Neural progenitor cell (in vitro differentiated cells): ENCODE data around the gene UBR3. TPM values are rescaled to one million over a fixed set of nuclear protein-coding genes. Genes with fewer than 3 reads are reported as not detected.
A peak's percentile ranks its signal among the peaks of the same experiment; 100 is the strongest.
"Not testable (repeated sequence)": the region's sequence is repeated elsewhere in the genome, so short reads cannot be mapped to it uniquely, and the experiment has no call there.

ENCODE experiments used
- DNase-seq: peaks from one replicate; pipeline ENCODE4 v3.0.0-alpha.2; 2016; ENCODE audit warnings: low spot score
- H2AFZ ChIP-seq: fragments of 200-600 bp; sonication (generic); replicated peaks from 2 replicates; pipeline ENCODE4 v1.6.1; 2016; ENCODE audit warnings: antibody characterized with exemption
- H3F3A ChIP-seq: fragments of 200-600 bp; sonication (generic); 2 replicates; pipeline ENCODE4 v1.6.1; 2016; ENCODE audit warnings: antibody characterized with exemption, low read depth
- H3K27ac ChIP-seq: fragments of 200-600 bp; sonication (generic); 2 replicates; pipeline ENCODE4 v1.5.1; 2016; ENCODE audit warnings: mild to moderate bottlenecking
- H3K27me3 ChIP-seq: fragments of 200-600 bp; sonication (generic); 2 replicates; pipeline ENCODE4 v1.6.1; 2016; ENCODE audit warnings: mild to moderate bottlenecking, moderate library complexity
- H3K36me3 ChIP-seq: fragments of 200-600 bp; sonication (generic); 2 replicates; pipeline ENCODE4 v1.5.1; 2016
- H3K4me1 ChIP-seq: fragments of 200-600 bp; sonication (generic); 2 replicates; pipeline ENCODE4 v1.6.1; 2016; ENCODE audit warnings: mixed run types
- H3K4me2 ChIP-seq: fragments of 200-600 bp; sonication (generic); 2 replicates; pipeline ENCODE4 v1.6.1; 2016
- H3K4me3 ChIP-seq: fragments of 200-600 bp; sonication (generic); 2 replicates; pipeline ENCODE4 v1.5.1; 2016
- H3K79me2 ChIP-seq: fragments of 200-600 bp; sonication (generic); 2 replicates; pipeline ENCODE4 v1.6.1; 2016; ENCODE audit warnings: low read depth
- H3K9ac ChIP-seq: fragments of 200-600 bp; sonication (generic); 2 replicates; pipeline ENCODE4 v1.6.1; 2016
- H3K9me3 ChIP-seq: fragments of 200-600 bp; sonication (generic); 2 replicates; pipeline ENCODE4 v1.5.1; 2016; ENCODE audit warnings: low read depth
- H4K20me1 ChIP-seq: fragments of 200-600 bp; sonication (generic); 2 replicates; pipeline ENCODE4 v1.6.1; 2016; ENCODE audit warnings: low read depth
- H3K27ac Mint-ChIP-seq: 3 replicates; pipeline ENCODE4 v1.8.0; 2021; ENCODE audit warnings: mixed read lengths
- H3K27me3 Mint-ChIP-seq: 2 replicates; pipeline ENCODE4 v1.8.0; 2022; ENCODE audit warnings: low read depth, mild to moderate bottlenecking, inconsistent platforms, moderate library complexity, mixed read lengths; ENCODE audit not compliant: insufficient read depth
- H3K36me3 Mint-ChIP-seq: 3 replicates; pipeline ENCODE4 v1.8.0; 2021; ENCODE audit warnings: mixed read lengths
- H3K4me1 Mint-ChIP-seq: 3 replicates; pipeline ENCODE4 v1.8.0; 2021; ENCODE audit warnings: mixed read lengths
- H3K4me3 Mint-ChIP-seq: 3 replicates; pipeline ENCODE4 v1.8.0; 2021; ENCODE audit warnings: mild to moderate bottlenecking, moderate library complexity, mixed read lengths
- H3K9me3 Mint-ChIP-seq: 3 replicates; pipeline ENCODE4 v1.8.0; 2020; ENCODE audit warnings: mixed read lengths
- CTCF ChIP-seq: fragments of 200-600 bp; sonication (generic); IDR thresholded peaks from 2 replicates; pipeline ENCODE4 v1.5.1; 2017; ENCODE audit warnings: antibody characterized with exemption, mild to moderate bottlenecking
- EZH2 ChIP-seq: fragments of 200-600 bp; sonication (generic); IDR thresholded peaks from 2 replicates; pipeline ENCODE4 v1.6.1; 2017; ENCODE audit warnings: antibody characterized with exemption, mild to moderate bottlenecking, moderate library complexity
- EZH2phosphoT487 ChIP-seq: fragments of 200-600 bp; sonication (generic); IDR thresholded peaks from 2 replicates; pipeline ENCODE4 v1.6.1; 2017; ENCODE audit warnings: antibody characterized with exemption
- total RNA-seq: library from RNA; depleted of rRNA; stranded (reverse); fragments of >200 nt; gene quantifications from 2 replicates; pipeline ENCODE4 v1.2.3, GENCODE V29; 2015; ENCODE audit warnings: low replicate concordance

Gene UBR3
- total RNA-seq, 1 donor from 2014 or later = 31.7 TPM

GRCh38 chr2:169867579-169867978, 40.3 kb downstream of the UBR3 start:
- H3K36me3 ChIP-seq = no peaks in the 10 kb centered on the region
- H3K27ac ChIP-seq = no peak overlapping the region
- Mint-ChIP-seq H3K27ac (no peak overlapping the region), H3K4me3 (no peak overlapping the region), H3K4me1 (peaks cover 8% of the 10 kb centered on the region), H3K27me3 (no peaks in the 10 kb centered on the region), H3K9me3 (peaks cover 3% of the 10 kb centered on the region), H3K36me3 (peaks cover 9% of the 10 kb centered on the region)
- no peak overlapping the region for H3K4me3 ChIP-seq
- no peaks in the 10 kb centered on the region for H3K27me3 ChIP-seq
- H3K4me1 ChIP-seq = peaks cover 5% of the 10 kb centered on the region
- H3K79me2 ChIP-seq = peaks cover 42% of the 10 kb centered on the region
- TF ChIP-seq EZH2 = no peak
- no peak for TF ChIP-seq EZH2phosphoT487
- TF ChIP-seq CTCF = no peak
- DNase-seq = no peak
- no peaks in the 10 kb centered on the region for H4K20me1 ChIP-seq
- no peak overlapping the region for H2AFZ ChIP-seq
- H3K4me2 ChIP-seq = no peak overlapping the region
- no peaks in the 10 kb centered on the region for H3K9me3 ChIP-seq
- peaks cover 6% of the 10 kb centered on the region for H3F3A ChIP-seq
- H3K9ac ChIP-seq = no peak overlapping the region

GRCh38 chr2:169868951-169869350, 41.7 kb downstream of the UBR3 start:
- Histone ChIP-seq H2AFZ (no peak overlapping the region), H3K79me2 (peaks cover 32% of the 10 kb centered on the region), H3K4me2 (no peak overlapping the region), H4K20me1 (no peaks in the 10 kb centered on the region), H3K4me3 (no peak overlapping the region), H3K9me3 (no peaks in the 10 kb centered on the region), H3K27ac (peak overlapping the region; percentile 29), H3K4me1 (no peaks in the 10 kb centered on the region), H3K9ac (no peak overlapping the region), H3F3A (peaks cover 6% of the 10 kb centered on the region), H3K27me3 (no peaks in the 10 kb centered on the region), H3K36me3 (no peaks in the 10 kb centered on the region)
- Mint-ChIP-seq H3K9me3 (peaks cover 3% of the 10 kb centered on the region), H3K4me3 (no peak overlapping the region), H3K27me3 (no peaks in the 10 kb centered on the region), H3K27ac (no peak overlapping the region), H3K4me1 (peaks cover 8% of the 10 kb centered on the region), H3K36me3 (peaks cover 3% of the 10 kb centered on the region)
- TF ChIP-seq CTCF = no peak
- no peak for TF ChIP-seq EZH2
- no peak for TF ChIP-seq EZH2phosphoT487
- DNase-seq = no peak

GRCh38 chr2:169871369-169871768, 44.1 kb downstream of the UBR3 start:
- H3K27ac ChIP-seq, H3K36me3 ChIP-seq: not testable (repeated sequence)

GRCh38 chr2:169871994-169872393, 44.7 kb downstream of the UBR3 start:
- Histone ChIP-seq H3K79me2 (peaks cover 12% of the 10 kb centered on the region), H3K27ac (no peak overlapping the region), H3K4me1 (no peaks in the 10 kb centered on the region), H3K9me3 (no peaks in the 10 kb centered on the region), H3K4me2 (no peak overlapping the region), H2AFZ (no peak overlapping the region), H3F3A (no peaks in the 10 kb centered on the region), H3K36me3 (no peaks in the 10 kb centered on the region), H3K9ac (no peak overlapping the region), H3K27me3 (no peaks in the 10 kb centered on the region), H3K4me3 (no peak overlapping the region), H4K20me1 (no peaks in the 10 kb centered on the region)
- H3K4me3 Mint-ChIP-seq = no peak overlapping the region
- no peak for DNase-seq
- H3K27ac Mint-ChIP-seq = no peak overlapping the region
- peaks cover 2% of the 10 kb centered on the region for H3K4me1 Mint-ChIP-seq
- no peak for TF ChIP-seq CTCF
- no peak for TF ChIP-seq EZH2phosphoT487
- no peak for TF ChIP-seq EZH2
- peaks cover 10% of the 10 kb centered on the region for H3K36me3 Mint-ChIP-seq
- H3K27me3 Mint-ChIP-seq = no peaks in the 10 kb centered on the region
- no peaks in the 10 kb centered on the region for H3K9me3 Mint-ChIP-seq

More at GRCh38 chr2:169871369-169871768, 44.1 kb downstream of the UBR3 start:
- H3K4me3 ChIP-seq, H3K4me1 ChIP-seq, H3K27me3 ChIP-seq, H3K9me3 Mint-ChIP-seq, H3K27me3 Mint-ChIP-seq, H3K4me1 Mint-ChIP-seq, H3K9ac ChIP-seq, H3K27ac Mint-ChIP-seq, H3K4me2 ChIP-seq, H3K9me3 ChIP-seq, H3F3A ChIP-seq, H3K36me3 Mint-ChIP-seq, DNase-seq, H4K20me1 ChIP-seq, H2AFZ ChIP-seq, H3K4me3 Mint-ChIP-seq: not testable (repeated sequence)
- H3K79me2 ChIP-seq = peaks cover 19% of the 10 kb centered on the region
